PC-9 (cell line): Measurements from ENCODE around the gene UBA3. TPM values are rescaled to one million over a fixed set of nuclear protein-coding genes. Genes with fewer than 3 reads are reported as not detected.

Experiments used
- BruUV-seq: library from RNA; stranded (reverse); fragments of 400-500 nt; replicated peaks from 2 replicates; lab custom pipeline; 2021; lab: Mats Ljungman, UMichigan
- CTCF ChIA-PET: fragments of 300-600 bp; sonication (Branson Sonifier 250); formaldehyde crosslinking; loops from one replicate; lab custom pipeline; 2022; ENCODE audit warnings: antibody characterized with exemption; lab: Charles Lee
- POLR2A ChIA-PET: fragments of 300-600 bp; sonication (Branson Sonifier 250); formaldehyde crosslinking; loops from one replicate; lab custom pipeline; 2022; ENCODE audit warnings: antibody characterized with exemption; ENCODE audit not compliant: unreplicated experiment; lab: Charles Lee
- DNase-seq, 2 experiments: peaks; one replicate each; pipeline versions ENCODE4 v3.0.0 to v3.0.0-alpha.2; 2015 to 2022; ENCODE audit warnings: mixed read lengths in 1 of 2
- H2AFZ ChIP-seq: fragments of 200-600 bp; sonication (generic); 2 replicates; pipeline ENCODE4 v1.8.1; 2017; ENCODE audit warnings: antibody characterized with exemption
- H3F3A ChIP-seq: fragments of 200-600 bp; sonication (generic); 2 replicates; pipeline ENCODE4 v1.8.1; 2017; ENCODE audit warnings: antibody characterized with exemption, mild to moderate bottlenecking, low read depth; ENCODE audit not compliant: insufficient read depth
- H3K27ac ChIP-seq: fragments of 200-600 bp; sonication (generic); 2 replicates; pipeline ENCODE4 v1.6.1; 2016; ENCODE audit warnings: mixed run types
- H3K27me3 ChIP-seq: fragments of 200-600 bp; sonication (generic); 2 replicates; pipeline ENCODE4 v1.6.1; 2016; ENCODE audit warnings: low read depth, mixed run types; ENCODE audit not compliant: insufficient read depth
- H3K36me3 ChIP-seq: fragments of 200-600 bp; sonication (generic); 2 replicates; pipeline ENCODE4 v1.6.1; 2016; ENCODE audit warnings: low read depth, mixed run types
- H3K4me1 ChIP-seq: fragments of 200-600 bp; sonication (generic); replicated peaks from 2 replicates; pipeline ENCODE4 v1.6.1; 2016; ENCODE audit warnings: mixed run types; ENCODE audit not compliant: insufficient read depth
- H3K4me2 ChIP-seq: fragments of 200-600 bp; sonication (generic); 2 replicates; pipeline ENCODE4 v1.6.1; 2017; ENCODE audit warnings: mixed run types
- H3K4me3 ChIP-seq: fragments of 200-600 bp; sonication (generic); 2 replicates; pipeline ENCODE4 v1.6.1; 2016; ENCODE audit warnings: mixed run types
- H3K79me2 ChIP-seq: fragments of 200-600 bp; sonication (generic); 2 replicates; pipeline ENCODE4 v1.6.1; 2017; ENCODE audit warnings: low read depth, mixed run types
- H3K9me2 ChIP-seq: fragments of 200-600 bp; sonication (generic); 2 replicates; pipeline ENCODE4 v1.8.1; 2017; ENCODE audit warnings: mild to moderate bottlenecking; ENCODE audit not compliant: insufficient read depth
- H3K9me3 ChIP-seq: fragments of 200-600 bp; sonication (generic); 2 replicates; pipeline ENCODE4 v1.8.1; 2016; ENCODE audit warnings: low read depth; ENCODE audit not compliant: insufficient read depth
- H4K20me1 ChIP-seq: fragments of 200-600 bp; sonication (generic); 2 replicates; pipeline ENCODE4 v1.8.1; 2017; ENCODE audit not compliant: insufficient read depth
- EZH2 ChIP-seq: fragments of 200-600 bp; sonication (generic); IDR thresholded peaks from 2 replicates; pipeline ENCODE4 v1.8.0; 2017; ENCODE audit warnings: antibody characterized with exemption, low read depth
- intact Hi-C: fragments of 100-400 bp; cut with micrococcal nuclease; formaldehyde crosslinking; loops from one replicate; pipeline ENCODE4 v1.10.0; 2022; ENCODE audit not compliant: unreplicated experiment
- total RNA-seq: library from RNA; stranded (reverse); gene quantifications from 2 replicates; pipeline ENCODE4 v1.2.3, GENCODE V29; 2021
- TF ChIP-seq, protein P1 (sequence below): fragments of 200-600 bp; sonication (generic); conservative IDR thresholded peaks from 2 replicates; pipeline ENCODE4 v1.6.1; 2017; ENCODE audit warnings: mixed run types, antibody characterized with exemption, mild to moderate bottlenecking, moderate library complexity

The UBA3 gene
- total RNA-seq, 1 experiment from 2014 or later = 88.8 TPM

DNA sequence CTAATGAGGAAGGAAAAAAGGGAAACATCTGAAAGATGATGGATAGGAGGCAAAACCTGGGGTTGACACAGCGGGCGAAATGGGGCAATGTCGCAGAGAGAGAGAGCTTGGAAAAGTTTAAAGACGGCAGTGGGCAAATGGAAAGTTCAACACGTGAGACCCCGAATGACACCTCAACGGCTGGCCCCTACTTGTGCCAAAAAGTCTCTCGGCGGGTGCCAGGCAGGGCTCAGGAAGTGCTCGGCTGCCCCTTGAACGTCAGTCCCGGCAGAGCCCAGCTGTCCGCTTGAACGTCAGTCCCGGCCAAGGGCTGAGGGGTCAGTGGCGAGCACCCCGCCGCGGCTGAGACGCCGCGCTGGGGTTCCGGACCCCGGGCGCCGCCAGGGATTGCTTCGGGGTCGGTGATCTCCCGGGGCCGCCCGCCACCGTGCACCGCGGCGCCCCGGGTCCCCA, 67.3 kb downstream of the UBA3 start:
- Histone ChIP-seq H2AFZ (no peak overlapping the region), H3K9me3 (no peaks in the 10 kb centered on the region), H3K36me3 (no peaks in the 10 kb centered on the region), H3K4me2 (peak overlapping the region; percentile 88), H3K4me3 (peak overlapping the region; percentile 71; the same call in 1 of the 2 replicates), H3K4me1 (peaks cover 11% of the 10 kb centered on the region; the same call in 1 of the 2 replicates), H3K9me2 (no peaks in the 10 kb centered on the region), H3K27me3 (no peaks in the 10 kb centered on the region), H3K27ac (no peak overlapping the region), H3K79me2 (no peaks in the 10 kb centered on the region), H4K20me1 (no peaks in the 10 kb centered on the region), H3F3A (no peaks in the 10 kb centered on the region)
- ChIA-PET CTCF (no interaction called here), POLR2A (interaction anchor here (0.6 kb wide), 2 partner anchors 11 to 40 kb away, joined by 4 to 23 read pairs; partner anchors contain the start of gene TMF1)
- intact Hi-C loops = loop anchor here (10.0 kb wide), 1 partner anchor 852 kb away; no protein-coding TSS in a partner anchor
- no peak for DNase-seq
- TF ChIP-seq EZH2 = no peak
- TF ChIP-seq, protein P1, sequence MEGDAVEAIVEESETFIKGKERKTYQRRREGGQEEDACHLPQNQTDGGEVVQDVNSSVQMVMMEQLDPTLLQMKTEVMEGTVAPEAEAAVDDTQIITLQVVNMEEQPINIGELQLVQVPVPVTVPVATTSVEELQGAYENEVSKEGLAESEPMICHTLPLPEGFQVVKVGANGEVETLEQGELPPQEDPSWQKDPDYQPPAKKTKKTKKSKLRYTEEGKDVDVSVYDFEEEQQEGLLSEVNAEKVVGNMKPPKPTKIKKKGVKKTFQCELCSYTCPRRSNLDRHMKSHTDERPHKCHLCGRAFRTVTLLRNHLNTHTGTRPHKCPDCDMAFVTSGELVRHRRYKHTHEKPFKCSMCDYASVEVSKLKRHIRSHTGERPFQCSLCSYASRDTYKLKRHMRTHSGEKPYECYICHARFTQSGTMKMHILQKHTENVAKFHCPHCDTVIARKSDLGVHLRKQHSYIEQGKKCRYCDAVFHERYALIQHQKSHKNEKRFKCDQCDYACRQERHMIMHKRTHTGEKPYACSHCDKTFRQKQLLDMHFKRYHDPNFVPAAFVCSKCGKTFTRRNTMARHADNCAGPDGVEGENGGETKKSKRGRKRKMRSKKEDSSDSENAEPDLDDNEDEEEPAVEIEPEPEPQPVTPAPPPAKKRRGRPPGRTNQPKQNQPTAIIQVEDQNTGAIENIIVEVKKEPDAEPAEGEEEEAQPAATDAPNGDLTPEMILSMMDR = no peak
- no TSS peak for BruUV-seq

DNA sequence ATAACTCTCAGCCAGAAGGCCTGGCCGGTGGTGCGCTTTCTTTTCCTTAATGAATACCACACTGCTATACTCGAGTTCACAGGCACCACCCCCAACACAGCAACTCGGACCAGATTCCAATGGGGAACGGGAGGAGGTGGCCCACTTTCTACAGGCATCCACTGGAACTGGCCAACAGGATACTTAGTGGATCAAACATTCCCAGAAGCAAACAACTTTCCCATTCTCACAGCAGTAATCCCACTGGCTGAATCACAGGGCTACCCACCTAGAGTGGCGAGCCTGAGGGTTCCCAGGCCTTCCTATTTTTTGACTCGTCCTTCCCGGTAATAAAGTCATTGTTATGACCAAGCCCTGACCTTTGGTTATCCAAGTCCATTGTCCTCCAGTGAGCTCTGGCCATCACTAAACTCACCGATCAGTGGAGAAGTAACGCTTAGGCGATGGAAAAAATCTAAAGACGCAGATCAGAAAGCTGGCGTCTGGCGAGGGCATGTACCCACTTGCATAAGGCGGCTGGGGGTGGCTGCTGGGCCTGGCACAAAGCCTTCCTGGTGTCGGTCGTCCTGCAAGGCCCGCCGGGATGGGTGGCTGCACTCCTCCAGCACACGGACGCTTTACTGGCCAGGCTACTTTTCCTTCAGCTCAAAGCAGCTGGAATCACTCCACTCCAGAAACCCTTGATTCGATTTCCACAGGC, 67.9 kb downstream of the UBA3 start:
- peak overlapping the region; percentile 71; the same call in 1 of the 2 replicates for H3K4me3 ChIP-seq
- H3F3A ChIP-seq = no peaks in the 10 kb centered on the region
- POLR2A ChIA-PET = interaction anchor here (0.6 kb wide), 2 partner anchors 12 to 40 kb away, joined by 4 to 23 read pairs; partner anchors contain the start of gene TMF1
- TSS peak; percentile 31 for BruUV-seq
- H3K4me1 ChIP-seq = peaks cover 11% of the 10 kb centered on the region; the same call in 1 of the 2 replicates
- H3K36me3 ChIP-seq = no peaks in the 10 kb centered on the region
- no peaks in the 10 kb centered on the region for H3K9me3 ChIP-seq
- intact Hi-C loops = loop anchor here (10.0 kb wide), 1 partner anchor 853 kb away; no protein-coding TSS in a partner anchor
- no peaks in the 10 kb centered on the region for H4K20me1 ChIP-seq
- CTCF ChIA-PET = no interaction called here
- no peak overlapping the region for H2AFZ ChIP-seq
- peak overlapping the region; percentile 88 for H3K4me2 ChIP-seq
- DNase-seq = no peak
- H3K79me2 ChIP-seq = no peaks in the 10 kb centered on the region
- no peaks in the 10 kb centered on the region for H3K27me3 ChIP-seq
- H3K27ac ChIP-seq = no peak overlapping the region
- no peaks in the 10 kb centered on the region for H3K9me2 ChIP-seq
- TF ChIP-seq EZH2 = no peak
- TF ChIP-seq, protein P1 = no peak

DNA sequence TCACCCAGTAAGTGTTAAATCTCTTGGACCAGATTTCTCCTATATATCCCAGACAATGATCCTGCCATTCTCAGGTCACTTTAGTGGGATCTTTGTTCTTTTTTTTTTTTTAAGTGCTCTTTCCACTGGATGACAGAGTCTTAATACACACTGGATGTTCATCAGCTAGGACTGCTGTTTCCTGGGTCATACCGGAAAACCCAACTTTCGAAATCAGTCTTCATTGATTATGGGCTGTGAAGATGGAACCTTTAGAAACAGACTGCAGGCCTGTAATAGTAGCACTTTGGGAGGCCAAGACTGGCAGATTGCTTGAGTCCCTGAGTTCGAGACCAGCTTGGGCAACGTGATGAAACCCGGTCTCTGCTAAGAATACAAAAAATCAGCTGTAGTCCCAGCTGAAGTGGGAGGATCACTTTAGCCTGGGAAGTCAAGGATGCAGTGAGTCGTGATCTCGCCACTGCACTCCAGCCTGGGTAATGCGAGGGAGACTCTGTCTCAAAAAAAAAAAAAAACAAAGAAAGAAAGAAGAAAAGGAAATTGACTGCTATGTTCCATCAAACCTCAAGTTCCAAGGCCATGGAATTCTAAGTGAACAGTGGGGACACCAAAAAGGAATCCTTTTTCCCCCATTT, 69.0 kb downstream of the UBA3 start:
- Histone ChIP-seq H2AFZ (no peak overlapping the region), H3K9me3 (no peaks in the 10 kb centered on the region), H3F3A (no peaks in the 10 kb centered on the region), H3K4me3 (no peak overlapping the region), H3K4me1 (peaks cover 11% of the 10 kb centered on the region; the same call in 1 of the 2 replicates), H4K20me1 (no peaks in the 10 kb centered on the region), H3K79me2 (no peaks in the 10 kb centered on the region), H3K27me3 (no peaks in the 10 kb centered on the region), H3K27ac (no peak overlapping the region), H3K36me3 (no peaks in the 10 kb centered on the region), H3K9me2 (no peaks in the 10 kb centered on the region), H3K4me2 (no peak overlapping the region)
- POLR2A ChIA-PET = no interaction called here
- no peak for DNase-seq
- BruUV-seq = no TSS peak
- CTCF ChIA-PET = no interaction called here
- intact Hi-C loops = loop anchor here (10.0 kb wide), 1 partner anchor 854 kb away; no protein-coding TSS in a partner anchor
- TF ChIP-seq, protein P1 = no peak
- no peak for TF ChIP-seq EZH2
